MCF 10A (cell line): ENCODE data around the gene FAM118A. TPM values are rescaled to one million over a fixed set of nuclear protein-coding genes. Genes with fewer than 3 reads are reported as not detected.
"Not testable (repeated sequence)": the region's sequence is repeated elsewhere in the genome, so short reads cannot be mapped to it uniquely, and the experiment has no call there.

Experiments used
- Bru-seq: library from RNA; stranded (reverse); fragments of 400-500 nt; gene quantifications from one replicate; lab custom pipeline; 2021; lab: Mats Ljungman, UMichigan
- BruChase-seq, 2 experiments: library from RNA; stranded (reverse); fragments of 400-500 nt; gene quantifications; one replicate each; lab custom pipeline; 2021; lab: Mats Ljungman, UMichigan
- BruUV-seq: library from RNA; stranded (reverse); fragments of 400-500 nt; replicated peaks from 2 replicates; lab custom pipeline; 2021; lab: Mats Ljungman, UMichigan
- CTCF ChIA-PET: fragments of 300-600 bp; sonication (Branson Sonifier 250); formaldehyde crosslinking; extraction: SDS; loops from one replicate; lab custom pipeline; 2021; ENCODE audit warnings: antibody characterized with exemption, inconsistent platforms; lab: Yijun Ruan, JAX
- POLR2A ChIA-PET: fragments of 300-600, 350-650 bp; sonication (Branson Sonifier 250); formaldehyde crosslinking; extraction: SDS; loops from one replicate; lab custom pipeline; 2020; ENCODE audit warnings: antibody characterized with exemption, inconsistent platforms; lab: Yijun Ruan, JAX
- DNase-seq: peaks from one replicate; pipeline ENCODE4 v3.0.0-alpha.2; 2018; ENCODE audit not compliant: unreplicated experiment
- H3K27ac Mint-ChIP-seq: one replicate; pipeline ENCODE4 v1.8.0; 2022; ENCODE audit warnings: mild to moderate bottlenecking, low read depth, mixed read lengths; ENCODE audit not compliant: unreplicated experiment
- H3K27me3 Mint-ChIP-seq: one replicate; pipeline ENCODE4 v1.8.0; 2022; ENCODE audit warnings: mixed read lengths; ENCODE audit not compliant: insufficient read depth, unreplicated experiment
- H3K36me3 Mint-ChIP-seq: one replicate; pipeline ENCODE4 v1.8.0; 2022; ENCODE audit warnings: mild to moderate bottlenecking, moderate library complexity, mixed read lengths; ENCODE audit not compliant: insufficient read depth, unreplicated experiment
- H3K4me1 Mint-ChIP-seq: one replicate; pipeline ENCODE4 v1.8.0; 2022; ENCODE audit warnings: mixed read lengths; ENCODE audit not compliant: insufficient read depth, unreplicated experiment
- H3K4me3 Mint-ChIP-seq: one replicate; pipeline ENCODE4 v1.8.0; 2022; ENCODE audit warnings: mild to moderate bottlenecking, moderate library complexity, mixed read lengths; ENCODE audit not compliant: unreplicated experiment
- H3K9me3 Mint-ChIP-seq: one replicate; pipeline ENCODE4 v1.8.0; 2022; ENCODE audit warnings: mixed read lengths; ENCODE audit not compliant: unreplicated experiment
- intact Hi-C: fragments of 100-400 bp; cut with micrococcal nuclease; formaldehyde crosslinking; loops from 2 replicates; pipeline ENCODE4 v1.14.1; 2022
- long read RNA-seq: library from polyadenylated mRNA; stranded (forward); transcript quantifications from one replicate; pipeline ENCODE4 v2.0.0, GENCODE V29; 2022
- total RNA-seq: library from RNA; stranded (reverse); gene quantifications from 2 replicates; pipeline ENCODE4 v1.2.3, GENCODE V29; 2022
- TF ChIP-seq, protein P1 (sequence below): fragments of 200-600 bp; IDR thresholded peaks from one replicate; pipeline ENCODE4 v1.8.0; 2022; ENCODE audit warnings: antibody characterized with exemption, mild to moderate bottlenecking; ENCODE audit not compliant: unreplicated experiment

The FAM118A gene
- 16.0 and 16.7 TPM in 2 replicates for total RNA-seq
- percentile 62 among the genes with signal in this experiment for Bru-seq, nascent RNA
- percentile 62 among the genes with signal in this experiment for BruChase-seq, experiment 1, labeled RNA remaining after a 6-hour chase
- BruChase-seq, experiment 2, labeled RNA remaining after a 2-hour chase: percentile 68 among the genes with signal in this experiment
- long read RNA-seq, partial matches to known transcripts: 3 of 41 reads
- long read RNA-seq, other reads (novel, unspliced or antisense): 35 of 41 reads

DNA sequence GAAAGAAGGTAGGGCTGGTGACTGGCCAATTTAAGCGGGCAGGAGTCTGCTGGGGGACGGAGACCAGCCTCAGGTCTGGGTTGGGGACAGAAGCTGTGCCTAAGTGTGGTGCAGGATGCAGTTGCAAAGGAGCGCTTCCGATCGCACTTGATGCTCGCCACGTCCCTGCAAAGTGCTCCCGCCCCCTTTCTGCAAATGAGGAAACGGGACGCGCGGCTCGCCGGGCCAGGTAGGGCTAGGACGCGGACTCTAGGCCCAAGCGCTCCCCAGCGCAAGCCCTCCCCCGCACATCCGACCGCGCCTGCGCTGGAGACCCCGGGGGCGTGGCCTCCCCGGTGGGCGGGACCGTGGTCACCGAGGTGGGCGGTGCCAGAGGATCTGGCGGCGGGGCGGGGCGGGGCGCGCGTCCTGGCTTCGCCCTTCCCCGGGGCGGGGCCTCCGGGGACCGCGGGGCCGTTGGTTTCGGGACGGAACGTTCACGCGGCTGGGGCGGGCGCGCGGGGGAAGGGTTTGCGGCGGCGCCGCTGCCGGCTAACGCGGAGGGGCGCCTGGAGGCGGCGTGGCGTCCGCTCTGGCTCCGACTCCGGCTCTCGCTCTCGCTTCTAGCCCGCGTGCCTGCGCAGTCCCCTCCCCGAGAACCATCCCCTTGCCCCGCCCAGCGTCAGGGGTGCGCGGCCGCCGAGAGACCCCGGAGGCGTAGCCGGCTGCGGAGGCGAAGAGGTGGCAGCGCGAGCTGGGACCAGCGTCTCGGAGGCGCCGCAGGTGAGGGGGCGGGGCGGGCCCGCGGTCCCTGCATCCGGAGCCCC is at the start of gene FAM118A:
Gene FAM118A (plus strand): TSS at position 513 of the 806 bp plus-strand sequence. CDS start 12,446 bp downstream, outside the sequence.
- intact Hi-C loops: no loop called here
- peak; percentile 92 for DNase-seq
- H3K4me3 Mint-ChIP-seq: peak within 1 kb of the TSS; percentile 81
- ChIA-PET POLR2A (interaction anchor here (1.5 to 2.7 kb wide), 2 partner anchors 14 to 19 kb away, joined by 4 to 16 read pairs; no protein-coding TSS in a partner anchor), CTCF (no interaction called here)
- TF ChIP-seq, protein P1, sequence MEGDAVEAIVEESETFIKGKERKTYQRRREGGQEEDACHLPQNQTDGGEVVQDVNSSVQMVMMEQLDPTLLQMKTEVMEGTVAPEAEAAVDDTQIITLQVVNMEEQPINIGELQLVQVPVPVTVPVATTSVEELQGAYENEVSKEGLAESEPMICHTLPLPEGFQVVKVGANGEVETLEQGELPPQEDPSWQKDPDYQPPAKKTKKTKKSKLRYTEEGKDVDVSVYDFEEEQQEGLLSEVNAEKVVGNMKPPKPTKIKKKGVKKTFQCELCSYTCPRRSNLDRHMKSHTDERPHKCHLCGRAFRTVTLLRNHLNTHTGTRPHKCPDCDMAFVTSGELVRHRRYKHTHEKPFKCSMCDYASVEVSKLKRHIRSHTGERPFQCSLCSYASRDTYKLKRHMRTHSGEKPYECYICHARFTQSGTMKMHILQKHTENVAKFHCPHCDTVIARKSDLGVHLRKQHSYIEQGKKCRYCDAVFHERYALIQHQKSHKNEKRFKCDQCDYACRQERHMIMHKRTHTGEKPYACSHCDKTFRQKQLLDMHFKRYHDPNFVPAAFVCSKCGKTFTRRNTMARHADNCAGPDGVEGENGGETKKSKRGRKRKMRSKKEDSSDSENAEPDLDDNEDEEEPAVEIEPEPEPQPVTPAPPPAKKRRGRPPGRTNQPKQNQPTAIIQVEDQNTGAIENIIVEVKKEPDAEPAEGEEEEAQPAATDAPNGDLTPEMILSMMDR: no peak
- H3K4me1 Mint-ChIP-seq: peaks cover 19% of the 10 kb centered on the region
- H3K9me3 Mint-ChIP-seq: no peaks in the 10 kb centered on the region
- H3K36me3 Mint-ChIP-seq: no peaks in the 10 kb centered on the region
- no peaks in the 10 kb centered on the region for H3K27me3 Mint-ChIP-seq
- TSS peak; percentile 20 for BruUV-seq
- peak within 1 kb of the TSS; percentile 85 for H3K27ac Mint-ChIP-seq

- H3K4me1 Mint-ChIP-seq, H3K9me3 Mint-ChIP-seq, H3K27ac Mint-ChIP-seq, H3K4me3 Mint-ChIP-seq, H3K36me3 Mint-ChIP-seq, BruUV-seq, H3K27me3 Mint-ChIP-seq, DNase-seq: not testable (repeated sequence)
- POLR2A ChIA-PET: interaction anchor here (0.6 kb wide), 1 partner anchor 345 kb away, joined by 4 read pairs; no protein-coding TSS in a partner anchor
- CTCF ChIA-PET: interaction anchor here (0.7 to 1.6 kb wide), 2 partner anchors 159 to 294 kb away, joined by 3 read pairs; no protein-coding TSS in a partner anchor
- intact Hi-C loops: loop anchor here (5.0 to 10.0 kb wide), 4 partner anchors 73 to 438 kb away; partner anchors contain the start of gene NUP50
Measured at GRCh38 chr22:45260395-45260759, 49.4 kb upstream of the FAM118A start.

DNA sequence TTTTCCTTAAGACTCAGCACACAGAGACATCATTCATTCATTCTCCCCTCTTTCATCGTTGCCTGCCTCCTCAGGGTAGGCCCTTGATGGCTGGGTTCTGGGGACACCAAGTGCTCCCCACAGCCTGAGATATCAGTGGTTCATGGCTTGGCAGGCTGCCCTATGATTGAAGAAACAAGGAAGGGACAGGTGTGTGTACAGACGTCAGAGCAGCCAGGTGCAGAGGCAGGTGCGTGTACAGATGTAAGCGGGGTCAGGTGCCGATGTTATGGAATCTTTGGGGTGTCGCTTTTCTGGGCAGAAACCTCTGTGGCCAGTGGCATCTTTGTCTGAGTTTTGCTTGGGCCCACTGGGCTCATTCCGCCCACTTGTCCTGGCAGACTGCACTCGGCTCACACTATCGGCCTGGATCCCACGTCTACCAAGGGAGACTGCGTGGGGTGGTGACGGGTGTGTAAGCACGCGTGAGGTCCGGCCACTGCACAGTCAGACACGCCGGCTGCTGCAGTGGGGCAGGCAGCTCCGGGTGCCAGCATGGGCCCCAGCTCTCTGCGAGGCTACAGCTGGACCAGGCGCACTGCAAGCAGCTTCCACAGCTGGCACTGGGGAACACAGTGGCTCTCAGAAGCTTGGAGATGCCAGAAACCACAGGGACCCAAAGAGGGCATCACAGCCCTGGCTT is 48.2 kb upstream of the FAM118A start:
- Mint-ChIP-seq H3K27ac (no peak overlapping the region), H3K36me3 (no peaks in the 10 kb centered on the region), H3K27me3 (no peaks in the 10 kb centered on the region), H3K9me3 (no peaks in the 10 kb centered on the region), H3K4me1 (peaks cover 8% of the 10 kb centered on the region), H3K4me3 (no peak overlapping the region)
- intact Hi-C loops: loop anchor here (2.0 to 10.0 kb wide), 5 partner anchors 49 to 439 kb away; partner anchors contain the start of gene NUP50
- DNase-seq: no peak
- no TSS peak for BruUV-seq
- ChIA-PET CTCF (interaction anchor here (0.6 kb wide), 1 partner anchor 363 kb away, joined by 3 read pairs; no protein-coding TSS in a partner anchor), POLR2A (no interaction called here)
- TF ChIP-seq, protein P1: no peak

DNA sequence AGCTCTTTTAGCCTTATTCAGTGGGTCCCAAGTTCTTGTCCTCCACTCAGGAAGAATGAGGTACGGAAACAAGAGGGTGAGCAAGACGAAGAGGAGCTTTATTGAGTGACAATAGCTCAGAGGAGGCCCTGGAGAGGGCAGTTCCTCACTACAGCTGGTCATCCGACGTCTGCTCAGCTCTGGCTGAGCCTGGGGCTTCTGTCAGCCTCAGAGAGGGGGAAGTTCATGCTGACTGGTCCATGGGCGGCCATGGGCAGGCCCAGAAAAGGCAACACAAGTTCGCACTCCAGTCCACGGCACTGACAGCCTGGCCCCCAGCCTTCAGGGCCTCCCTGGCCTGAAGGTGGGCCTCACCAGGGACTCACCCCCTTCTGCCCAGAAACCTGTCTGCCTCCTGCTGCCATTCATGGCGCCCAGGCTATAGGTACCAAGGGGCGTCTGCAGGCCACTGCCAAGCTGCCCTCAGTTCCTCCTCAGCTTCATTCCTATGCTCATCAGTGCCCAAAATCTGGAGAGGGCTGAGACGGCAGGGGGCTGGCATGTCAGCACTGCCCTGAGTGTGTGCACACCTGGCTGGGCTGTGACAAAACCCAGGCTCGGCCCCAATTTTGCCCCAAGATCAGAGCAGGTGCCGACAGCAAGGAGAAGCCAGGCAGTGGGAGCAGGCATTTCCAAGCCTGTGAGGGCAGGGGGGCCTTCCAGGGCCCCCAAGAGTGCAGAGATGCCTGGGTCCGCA is 47.4 kb upstream of the FAM118A start:
- H3K9me3 Mint-ChIP-seq: no peaks in the 10 kb centered on the region
- BruUV-seq: no TSS peak
- intact Hi-C loops: loop anchor here (2.0 to 10.0 kb wide), 5 partner anchors 50 to 440 kb away; partner anchors contain the start of gene NUP50
- no peak for DNase-seq
- H3K27me3 Mint-ChIP-seq: no peaks in the 10 kb centered on the region
- no peak overlapping the region for H3K27ac Mint-ChIP-seq
- POLR2A ChIA-PET: no interaction called here
- H3K4me1 Mint-ChIP-seq: peaks cover 8% of the 10 kb centered on the region
- CTCF ChIA-PET: interaction anchor here (0.6 to 1.1 kb wide), 2 partner anchors 117 to 362 kb away, joined by 3 read pairs; no protein-coding TSS in a partner anchor
- no peaks in the 10 kb centered on the region for H3K36me3 Mint-ChIP-seq
- no peak overlapping the region for H3K4me3 Mint-ChIP-seq
- TF ChIP-seq, protein P1: no peak
